Effector CD8-positive, alpha-beta T cell (primary cell): ENCODE measurements around the gene RETREG1.
"Not testable (repeated sequence)": the region's sequence is repeated elsewhere in the genome, so short reads cannot be mapped to it uniquely, and the experiment has no call there.

Experiments used
- DNase-seq: peaks from one replicate; lab custom pipeline; 2025; lab: John Stamatoyannopoulos, UW

Gene RETREG1

DNA sequence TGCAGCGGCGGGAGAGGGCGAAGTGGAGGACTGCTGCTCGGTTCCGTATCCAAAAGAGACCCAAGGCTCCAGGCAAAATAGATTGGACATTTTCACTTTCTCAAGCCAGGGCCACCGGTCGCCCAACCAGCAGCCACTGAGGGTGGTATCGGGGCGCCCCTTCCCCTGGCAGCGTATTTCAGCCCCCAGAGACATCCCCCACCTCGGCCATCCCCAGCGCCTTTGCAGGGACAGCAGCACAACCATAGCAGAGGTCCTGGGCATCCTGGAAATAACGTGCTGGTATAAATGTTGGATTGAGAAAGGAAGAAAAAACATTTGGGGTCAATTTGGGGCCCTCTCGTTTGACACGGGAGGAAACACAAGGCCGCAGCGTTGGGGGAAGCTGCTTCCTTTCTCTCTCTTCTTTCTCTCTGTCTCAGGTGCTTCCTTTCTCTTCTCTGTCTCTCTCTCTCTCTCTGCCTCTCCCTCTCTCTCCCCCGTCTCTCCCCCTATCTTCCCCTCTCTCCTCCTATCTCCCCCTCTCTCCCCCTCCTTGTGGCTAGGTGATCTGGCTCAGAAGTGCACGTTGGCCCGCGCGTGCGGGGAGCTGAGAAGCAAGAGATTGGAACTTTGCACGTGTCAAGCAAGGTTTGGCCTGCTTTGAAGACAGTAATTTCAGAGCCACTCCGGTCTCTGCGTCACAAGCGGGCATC lies 624 bp upstream of the RETREG1 start:
- peak; percentile 49 for DNase-seq

DNA sequence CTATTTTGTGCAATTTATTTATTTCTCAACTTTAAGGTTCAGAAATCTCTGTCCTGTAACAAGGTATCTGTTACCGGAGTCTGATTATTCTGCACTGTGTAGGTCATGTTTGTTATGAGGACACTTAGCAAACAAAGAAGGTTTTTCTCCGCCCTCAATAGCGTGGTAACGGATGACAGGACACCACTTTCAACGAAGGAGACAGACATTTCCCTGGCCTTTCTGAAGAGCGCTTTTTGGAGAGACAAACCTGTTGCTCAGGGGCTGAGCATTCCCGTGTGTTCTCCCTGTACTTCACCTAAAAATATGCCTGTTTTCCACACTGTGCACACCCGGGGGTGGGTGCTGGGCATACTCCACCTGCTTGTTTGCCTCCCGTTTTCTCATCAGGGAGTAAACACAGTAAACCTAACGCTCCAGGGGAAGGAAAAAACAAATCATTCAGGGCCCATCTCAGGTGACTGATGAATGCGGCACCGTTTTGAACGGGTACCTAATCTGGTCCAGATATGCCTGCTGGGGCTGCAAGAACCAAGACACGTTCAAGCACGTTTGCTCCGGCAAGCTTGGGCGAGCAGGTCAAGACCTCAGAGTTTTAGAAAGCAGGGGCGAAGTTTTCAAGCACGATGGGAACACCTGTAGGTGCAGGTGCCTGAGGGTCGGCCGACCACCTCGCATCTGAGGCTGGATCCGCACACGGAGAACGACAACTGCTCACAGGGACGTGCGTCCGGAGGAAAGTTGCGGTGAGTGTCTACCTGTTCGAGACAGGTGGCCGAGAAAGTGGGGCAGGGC lies 859 bp downstream of the RETREG1 start:
- no peak for DNase-seq

DNA sequence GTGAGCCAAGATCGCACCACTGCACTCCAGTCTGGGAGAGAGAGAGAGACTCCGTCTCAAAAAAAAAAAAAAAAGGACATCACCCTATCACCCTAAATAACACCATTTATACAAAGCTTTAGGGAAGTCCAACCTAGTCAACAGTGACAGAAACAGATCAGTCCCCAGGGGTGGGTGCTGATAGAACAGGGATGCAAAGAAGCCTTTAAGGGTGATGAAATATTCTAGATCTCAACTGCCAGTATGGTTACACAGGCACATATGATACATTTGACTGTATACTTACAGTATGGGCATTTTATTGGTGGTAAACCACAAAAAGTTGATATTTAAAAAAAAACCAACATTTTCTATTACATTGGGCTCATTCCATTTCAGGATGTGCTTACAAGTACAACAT lies 4.8 kb downstream of the RETREG1 start:
- DNase-seq, result no peak

DNA sequence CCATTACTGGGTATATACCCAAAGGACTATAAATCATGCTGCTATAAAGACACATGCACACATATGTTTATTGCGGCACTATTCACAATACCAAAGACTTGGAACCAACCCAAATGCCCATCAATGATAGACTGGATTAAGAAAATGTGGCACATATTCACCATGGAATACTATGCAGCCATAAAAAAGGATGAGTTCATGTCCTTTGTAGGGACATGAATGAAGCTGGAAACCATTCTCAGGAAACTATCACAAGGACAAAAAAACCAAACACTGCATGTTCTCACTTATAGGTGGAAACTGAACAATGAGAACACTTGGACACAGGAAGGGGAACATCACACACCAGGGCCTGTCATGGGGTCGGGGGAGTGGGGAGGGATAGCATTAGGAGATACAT lies 5.9 kb downstream of the RETREG1 start:
- not testable (repeated sequence) for DNase-seq

DNA sequence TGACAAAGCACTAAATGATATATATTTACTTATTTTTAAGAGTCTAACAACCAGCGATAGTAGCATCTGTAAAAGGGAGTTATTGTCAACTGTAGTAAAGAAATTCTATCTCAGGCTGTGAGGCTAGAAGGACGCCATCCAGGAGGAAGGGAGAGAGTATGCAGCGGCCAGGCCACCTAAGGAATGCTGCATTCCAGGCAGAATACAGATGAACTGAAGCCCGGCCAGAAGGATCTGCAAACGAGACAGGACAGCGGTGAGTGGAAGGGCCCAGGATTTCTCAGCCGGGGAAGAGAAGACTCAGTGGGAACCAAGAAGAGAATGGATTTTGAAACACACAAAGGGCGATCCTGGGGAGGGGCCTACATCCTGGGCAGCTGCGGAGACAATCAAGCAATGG lies 7.4 kb downstream of the RETREG1 start:
- DNase-seq, result no peak

DNA sequence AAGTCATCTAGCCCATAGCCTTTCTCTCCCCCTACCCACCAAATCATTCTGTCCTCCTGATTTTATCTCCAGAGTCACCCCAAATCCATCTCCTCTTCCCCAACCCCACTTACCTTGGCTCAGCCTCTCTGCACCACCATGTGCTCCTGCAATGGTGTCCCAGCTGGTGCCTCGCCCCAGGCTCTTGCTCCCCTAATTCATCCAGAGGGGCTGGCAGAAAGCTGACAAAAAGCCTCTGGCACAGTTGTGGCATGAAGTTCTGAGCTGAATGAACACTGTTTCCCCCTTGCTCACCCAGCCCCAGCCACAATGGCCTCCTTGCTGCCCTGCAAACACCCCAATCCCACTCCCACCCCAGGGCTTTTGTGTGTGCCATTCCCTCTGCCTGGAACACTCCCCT lies 10.2 kb downstream of the RETREG1 start:
- no peak for DNase-seq

DNA sequence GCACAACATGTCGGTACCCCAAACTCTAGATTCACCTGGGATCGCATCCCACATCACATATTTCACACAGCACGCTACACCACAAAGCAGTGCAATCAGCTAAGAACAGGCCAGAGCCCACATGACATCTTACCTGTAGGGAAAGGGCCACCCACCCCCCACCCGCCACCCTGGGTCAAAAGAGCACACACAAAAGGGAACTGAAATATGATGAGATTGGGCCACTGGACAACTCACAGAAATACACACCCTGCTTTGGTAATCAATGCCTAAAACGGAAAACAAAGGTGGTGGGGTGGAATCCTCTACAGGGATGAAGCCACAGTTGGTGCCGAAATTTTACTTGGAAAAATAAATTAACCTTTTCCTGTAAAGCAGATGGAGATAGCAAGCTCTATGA lies 13.1 kb downstream of the RETREG1 start:
- no peak for DNase-seq

DNA sequence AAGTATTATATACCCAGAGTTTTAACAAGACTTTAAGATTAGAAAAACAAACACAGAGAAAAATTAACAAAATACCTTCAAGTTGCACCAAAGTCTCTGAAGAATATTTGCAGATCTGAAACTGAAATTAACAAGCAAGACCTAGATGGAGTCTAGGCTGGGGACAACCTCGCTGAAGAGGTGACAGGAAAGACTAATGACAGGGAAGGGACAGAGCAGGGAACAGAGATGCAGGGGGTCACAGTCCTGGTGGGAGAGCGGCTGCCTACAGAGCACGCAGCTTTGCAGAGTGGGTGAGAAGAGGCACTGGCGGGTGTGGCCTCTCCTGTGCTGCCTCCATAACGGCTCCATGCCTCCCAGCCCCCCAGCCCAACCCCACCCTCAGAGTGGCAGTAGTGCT lies 13.5 kb downstream of the RETREG1 start:
- no peak for DNase-seq

DNA sequence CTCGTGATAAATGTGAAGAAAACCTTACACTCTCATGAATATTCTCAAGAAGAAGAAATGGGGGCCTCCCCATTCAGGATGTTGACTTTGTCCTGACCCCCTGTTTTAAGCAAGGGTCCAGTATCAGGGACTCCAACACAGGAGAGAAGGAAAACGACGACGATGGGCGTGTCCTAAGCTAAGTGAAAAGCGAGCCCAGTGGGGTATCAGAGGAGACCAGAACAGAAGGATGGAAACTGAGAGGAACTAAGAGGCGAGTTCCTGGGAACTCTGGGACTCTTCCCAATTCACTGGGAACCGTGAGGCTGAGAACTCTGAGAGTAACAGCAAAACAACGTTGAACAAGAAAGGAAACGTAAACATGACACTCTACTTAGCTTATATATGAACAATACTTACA lies 14.6 kb downstream of the RETREG1 start:
- no peak for DNase-seq

DNA sequence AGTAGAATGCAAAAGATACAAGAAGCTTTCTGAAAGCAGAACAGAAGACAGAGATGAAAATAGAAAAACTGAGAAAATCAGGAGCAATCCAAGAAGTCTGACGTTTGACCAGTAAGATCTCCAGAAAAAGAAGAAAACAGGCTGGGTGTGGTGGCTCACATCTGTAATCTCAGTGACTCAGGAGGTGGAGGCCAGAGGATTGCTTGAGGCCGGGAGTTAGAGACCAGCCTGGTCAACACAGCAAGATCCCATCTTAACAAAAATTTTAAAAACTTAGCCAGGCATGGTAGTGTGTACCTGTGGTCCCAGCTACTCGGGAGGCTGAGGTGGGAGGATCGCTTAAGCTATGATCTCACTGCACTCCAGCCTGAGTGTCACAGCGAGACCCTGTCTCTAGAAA lies 15.9 kb downstream of the RETREG1 start:
- DNase-seq, result no peak

DNA sequence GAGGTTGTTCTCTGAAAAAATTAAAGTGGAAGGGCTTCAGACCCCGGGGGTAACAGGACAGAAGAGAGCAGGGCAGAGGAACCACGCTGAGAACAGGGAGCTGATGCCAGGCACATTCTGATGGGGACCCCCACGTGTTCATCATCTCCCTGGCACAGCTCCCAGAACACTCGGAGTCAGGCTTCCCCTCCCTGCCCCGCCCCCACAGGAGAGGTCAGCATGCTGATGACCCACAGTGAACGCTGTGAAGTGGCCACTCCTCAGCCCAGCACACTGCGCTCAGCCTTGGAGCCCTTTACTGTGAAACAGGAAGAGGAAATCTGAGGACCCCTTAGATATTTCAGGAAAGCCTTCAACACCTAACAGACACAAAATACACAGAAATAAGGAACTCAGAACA lies 16.4 kb downstream of the RETREG1 start:
- no peak for DNase-seq

DNA sequence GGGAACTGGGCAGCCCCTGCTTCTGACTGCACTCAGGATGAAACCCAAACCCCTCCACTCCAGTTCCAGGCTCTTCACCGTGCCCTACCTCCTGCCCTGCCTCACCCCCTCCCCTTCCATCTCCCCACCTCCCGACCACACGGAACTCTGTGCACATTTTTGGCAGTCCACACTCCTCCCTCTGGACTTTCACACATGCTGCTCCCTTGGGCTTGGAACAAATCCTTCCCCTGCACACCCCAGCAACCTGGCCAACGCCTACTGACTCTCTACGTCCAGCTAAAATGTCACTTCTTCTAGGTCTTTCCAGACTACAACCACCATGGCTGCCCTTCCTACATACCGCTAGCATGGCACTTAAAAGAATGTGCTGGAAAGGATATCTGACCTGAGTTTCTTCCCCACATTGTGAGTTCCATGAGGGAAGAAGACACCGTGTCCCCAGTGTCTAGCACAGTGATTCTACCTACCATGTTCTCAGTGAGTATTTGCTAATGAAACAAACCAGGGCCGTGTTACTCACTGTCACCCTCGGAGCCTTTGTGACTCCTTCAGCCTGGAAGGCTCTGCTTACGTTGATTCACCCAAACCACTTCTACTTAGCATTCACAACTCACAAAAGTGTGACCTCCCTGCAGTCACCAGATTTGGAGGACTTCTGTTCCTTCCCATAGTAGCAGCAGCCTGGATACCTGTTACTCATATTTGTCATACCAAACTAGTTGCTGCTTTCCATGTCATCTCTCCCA lies 18.7 kb downstream of the RETREG1 start:
- no peak for DNase-seq

DNA sequence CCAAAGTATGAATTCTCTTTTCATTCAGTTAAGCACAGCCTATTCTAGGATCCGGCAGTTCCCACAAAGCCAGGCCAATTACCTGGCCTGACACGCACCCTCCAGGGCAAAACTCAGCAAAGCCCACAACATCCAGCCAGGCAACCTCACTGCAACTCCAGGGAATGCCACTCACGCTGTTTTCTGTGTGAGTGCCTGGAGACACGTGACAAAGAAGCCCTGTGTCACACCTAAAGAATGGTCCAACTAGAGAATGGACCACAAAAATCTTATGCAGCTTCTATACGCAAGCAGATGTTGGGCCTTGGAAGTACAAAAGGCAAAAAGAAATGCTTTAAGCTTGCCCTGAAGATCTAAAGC lies 20.2 kb downstream of the RETREG1 start:
- DNase-seq, result no peak

DNA sequence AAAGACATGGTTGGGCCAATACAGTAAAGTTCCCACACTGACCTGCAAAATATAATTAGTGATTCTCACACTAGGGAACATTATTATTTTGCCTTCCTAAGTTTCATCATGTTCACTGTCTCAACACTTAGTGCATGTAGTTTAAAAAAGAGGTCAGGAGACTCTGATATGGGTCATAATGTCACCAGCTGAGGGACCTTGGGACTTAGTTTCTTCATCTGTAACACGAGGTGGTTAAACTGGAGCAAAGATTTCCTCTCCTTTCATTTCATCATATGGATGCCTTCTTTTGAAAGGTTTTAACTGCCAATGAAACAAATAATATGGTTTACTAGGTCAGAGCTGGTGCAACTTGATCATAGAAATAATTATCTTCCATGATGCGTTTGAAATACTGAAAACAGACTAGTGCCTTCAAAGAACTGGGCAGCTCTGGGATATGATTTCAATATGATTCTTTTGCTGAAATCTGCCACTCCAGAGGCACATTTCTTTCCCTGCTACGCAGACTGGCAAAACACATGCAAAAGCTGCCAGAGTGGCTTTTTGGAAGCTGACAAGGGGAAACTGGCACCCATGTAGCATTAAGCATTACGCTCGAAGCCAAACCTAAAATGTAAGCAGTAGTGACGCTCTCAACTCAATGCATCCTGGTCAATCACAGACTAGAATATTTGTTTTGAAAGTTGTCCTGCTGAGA lies 20.8 kb downstream of the RETREG1 start:
- no peak for DNase-seq

DNA sequence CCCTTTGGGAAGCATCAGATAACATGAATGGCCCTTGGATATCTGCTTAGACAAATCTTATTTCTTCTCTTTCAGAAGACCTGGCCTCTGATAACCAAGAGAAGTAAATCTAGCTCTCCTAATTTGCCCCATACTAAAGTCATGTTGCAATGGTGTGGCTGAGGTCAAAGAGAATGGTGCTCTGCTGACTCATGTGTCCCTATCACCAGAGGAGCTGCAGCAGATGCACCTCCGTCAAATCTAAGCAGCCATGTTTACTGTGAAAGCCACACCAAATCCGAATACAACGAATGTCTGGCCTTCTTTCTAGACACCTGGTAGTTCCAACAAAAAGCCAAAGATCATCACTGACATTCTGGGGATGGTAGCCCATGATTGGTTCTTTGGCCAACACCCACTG lies 23.2 kb downstream of the RETREG1 start:
- DNase-seq, result no peak

DNA sequence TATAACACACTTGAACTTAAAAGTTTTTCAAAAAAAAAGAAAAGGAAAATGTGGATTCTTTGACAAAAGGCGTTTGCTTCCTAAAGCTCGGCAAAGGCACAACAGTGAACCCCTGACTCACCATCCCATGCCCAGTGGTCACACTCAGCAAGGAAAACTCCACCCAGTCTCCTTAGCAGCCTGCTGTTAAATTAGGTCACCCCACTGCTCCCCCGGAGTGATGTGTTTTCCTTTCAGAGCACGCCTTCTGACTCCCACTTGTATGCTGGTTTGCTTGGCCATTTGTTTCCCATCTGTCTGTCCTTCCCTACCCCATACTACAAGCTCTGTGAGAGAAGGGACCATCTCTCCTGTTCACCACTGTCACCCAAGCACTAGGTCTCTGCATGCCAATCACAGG lies 23.8 kb downstream of the RETREG1 start:
- DNase-seq, result no peak

DNA sequence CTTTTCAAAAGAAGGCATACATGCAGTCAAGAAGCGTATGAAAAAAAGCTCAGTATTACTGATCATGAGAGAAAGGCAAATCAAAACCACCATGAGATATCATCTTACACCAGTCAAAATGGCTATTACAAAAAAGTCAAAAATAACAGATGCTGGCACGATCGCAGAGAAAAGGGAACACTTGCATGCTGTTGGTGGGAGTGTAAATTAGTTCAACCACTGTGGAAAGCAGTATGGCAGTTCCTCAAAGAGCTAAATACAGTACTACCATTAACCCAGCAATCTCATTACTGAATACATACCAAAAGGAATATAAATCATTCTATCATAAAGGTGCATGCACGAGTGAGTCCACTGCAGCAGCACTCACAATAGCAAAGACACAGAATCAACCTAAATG lies 24.5 kb downstream of the RETREG1 start:
- no peak for DNase-seq

DNA sequence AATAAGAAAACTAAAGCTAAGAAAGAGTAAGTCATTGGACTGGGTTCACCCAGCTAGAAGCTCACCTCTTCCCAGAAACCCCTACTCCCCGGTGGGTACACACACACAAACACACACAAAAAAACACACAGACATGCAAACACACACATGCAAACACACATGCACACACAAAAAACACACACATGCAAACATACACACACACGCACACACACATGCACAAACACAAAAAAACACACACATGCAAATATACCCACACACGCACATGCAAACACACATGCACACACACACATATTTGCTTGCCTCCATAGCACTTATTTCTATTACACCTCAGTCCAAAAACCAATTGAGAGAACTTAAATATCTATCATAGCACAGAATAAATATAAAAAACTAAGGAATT lies 26.1 kb downstream of the RETREG1 start:
- DNase-seq, result no peak

DNA sequence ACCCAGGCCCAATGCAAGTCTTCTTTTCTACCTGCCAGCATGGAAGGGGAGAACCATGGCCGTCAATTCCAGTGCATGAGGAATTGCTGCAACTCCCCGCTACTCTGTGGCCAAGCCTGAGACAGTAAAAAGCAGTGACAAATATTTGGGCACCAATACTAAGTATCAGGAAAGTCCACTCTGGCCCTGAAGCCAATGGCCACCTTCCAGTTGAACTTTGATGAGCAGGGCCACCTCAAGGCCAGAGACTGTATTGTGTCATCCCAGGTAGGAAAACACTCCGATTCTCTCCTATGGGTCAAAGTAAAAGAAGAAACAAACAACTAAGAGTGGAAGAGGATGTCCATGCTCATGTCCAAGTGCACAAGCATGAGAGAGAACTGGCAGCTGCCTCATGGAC lies 27.1 kb downstream of the RETREG1 start:
- no peak for DNase-seq

DNA sequence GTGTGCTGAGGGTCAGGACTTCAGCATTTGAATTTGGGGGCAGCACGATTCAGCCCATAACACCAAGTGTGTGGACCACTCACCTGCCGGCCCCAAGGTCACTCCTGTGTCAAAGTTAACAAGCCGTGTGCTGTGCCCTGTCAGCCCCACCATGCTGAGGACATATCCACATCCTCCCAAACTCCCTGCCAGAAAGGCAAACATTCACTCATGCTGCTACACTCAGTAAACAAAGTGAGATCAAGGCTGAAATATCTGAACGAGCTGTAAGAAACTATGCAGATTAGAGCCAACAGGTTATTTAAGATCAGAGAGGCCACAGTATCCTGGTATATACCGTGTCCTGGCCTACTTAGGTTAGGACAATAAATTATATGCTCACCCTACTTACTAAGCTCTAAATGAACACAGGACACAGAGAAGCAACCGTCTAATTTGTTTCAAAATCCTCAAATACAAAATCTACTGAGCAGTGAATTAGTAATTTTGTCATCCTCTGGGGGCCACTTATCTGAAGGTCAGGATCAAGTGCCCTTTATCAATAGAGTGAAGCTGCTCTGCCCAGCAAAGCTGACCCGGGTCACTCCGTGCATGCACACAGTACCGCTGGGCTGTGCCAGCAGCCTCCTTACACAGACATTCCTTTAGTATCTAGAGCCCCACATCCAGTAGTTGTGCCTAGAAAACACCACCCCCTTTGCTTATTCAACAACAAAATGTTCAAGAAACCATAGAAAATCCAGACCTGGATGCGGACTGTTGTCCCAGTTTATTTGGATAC lies 28.2 kb downstream of the RETREG1 start:
- DNase-seq, result no peak

DNA sequence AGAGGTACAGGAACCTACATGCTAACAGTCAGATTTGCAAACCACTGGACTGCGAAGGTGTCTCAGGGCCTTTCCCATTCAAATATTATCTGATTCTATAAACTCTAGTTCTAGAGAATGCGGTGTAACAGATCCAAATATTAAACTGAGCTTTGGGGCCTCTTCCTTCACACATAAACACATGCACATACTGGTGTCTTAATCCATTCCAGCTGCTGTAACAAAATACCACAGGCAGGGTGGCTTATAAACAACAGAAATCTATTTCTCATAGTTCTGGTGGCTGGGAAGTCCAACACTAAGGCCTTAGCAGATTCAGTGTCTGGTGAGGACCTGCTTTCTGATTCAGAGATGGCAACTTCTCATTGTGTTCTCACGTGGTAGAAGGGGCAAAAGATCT lies 30.2 kb downstream of the RETREG1 start:
- DNase-seq, result no peak
